Cardiac atrium fibroblast (primary cell): ENCODE results near the gene OR7G1. TPM values are rescaled to one million over a fixed set of nuclear protein-coding genes. Genes with fewer than 3 reads are reported as not detected.

Experiments
- total RNA-seq: library from RNA; depleted of rRNA; stranded (reverse); fragments of >200 nt; gene quantifications from 2 replicates; pipeline ENCODE4 v1.2.3, GENCODE V29; 2015

OR7G1 gene
- total RNA-seq = not detected in 2 replicates

DNA sequence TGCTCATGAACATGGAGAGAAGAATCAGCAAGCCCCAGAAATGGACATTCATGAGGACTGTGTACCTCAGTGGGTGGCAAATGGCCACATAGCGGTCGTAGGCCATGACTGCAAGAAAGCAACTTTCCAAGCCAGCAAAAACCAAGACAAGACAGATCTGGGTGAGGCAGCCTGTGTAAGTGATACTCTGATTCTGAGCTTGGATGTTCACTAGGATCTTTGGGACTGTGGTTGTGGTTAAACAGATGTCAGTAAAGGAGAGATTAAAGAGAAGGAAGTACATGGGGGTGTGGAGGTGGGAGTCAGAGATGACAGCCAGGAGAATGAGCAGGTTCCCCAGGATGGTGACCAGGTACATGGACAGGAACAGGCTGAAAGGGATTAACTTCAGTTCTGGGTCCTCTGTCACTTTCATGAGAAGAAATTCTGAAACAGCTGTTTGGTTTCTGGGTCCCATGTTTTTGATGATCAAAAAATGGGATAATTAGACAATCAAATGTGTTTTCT, at the start of gene OR7G1:
OR7G1 (minus strand) TSS at position 457 of the 507 bp plus-strand sequence; CDS start at position 457, 0 bp downstream.

DNA sequence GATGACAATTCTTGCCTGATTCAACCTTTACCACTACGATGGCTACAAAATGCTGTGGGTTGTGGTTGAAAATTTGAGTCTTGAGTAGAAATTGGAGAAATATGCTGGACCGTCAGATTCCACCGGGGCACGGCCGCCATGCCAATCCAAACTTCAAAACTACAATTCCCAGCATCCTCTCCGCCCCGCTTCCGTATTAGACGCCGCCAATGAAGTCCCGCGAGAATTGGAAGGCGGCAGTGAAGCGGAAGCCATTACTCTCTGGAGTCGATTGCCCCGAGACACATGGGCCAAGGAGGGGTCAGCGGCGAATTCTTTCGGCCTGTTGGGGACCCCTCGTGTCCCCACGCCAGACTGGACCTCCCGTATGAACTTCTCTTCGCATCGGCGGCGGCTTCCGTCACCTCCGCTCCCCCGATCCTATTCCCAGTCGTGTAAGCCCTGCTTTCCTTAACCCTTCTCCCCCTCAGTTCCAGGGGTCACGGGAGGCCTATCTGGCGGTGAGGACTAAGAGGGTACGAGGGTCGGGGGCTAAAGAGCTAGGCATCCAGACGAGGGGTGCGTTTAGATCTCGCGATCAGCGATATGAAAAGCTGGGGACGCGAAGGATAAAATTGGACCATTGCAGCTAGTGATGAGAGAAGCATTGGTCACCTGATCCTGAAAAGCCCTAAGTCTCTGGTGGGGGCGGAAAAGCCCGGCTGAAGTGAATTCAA, 24.8 kb upstream of the OR7G1 start, which contains the start of gene ZNF317:
ZNF317 (plus strand) TSS at position 239 of the 716 bp plus-strand sequence. CDS start 15,620 bp downstream, outside the sequence.

DNA sequence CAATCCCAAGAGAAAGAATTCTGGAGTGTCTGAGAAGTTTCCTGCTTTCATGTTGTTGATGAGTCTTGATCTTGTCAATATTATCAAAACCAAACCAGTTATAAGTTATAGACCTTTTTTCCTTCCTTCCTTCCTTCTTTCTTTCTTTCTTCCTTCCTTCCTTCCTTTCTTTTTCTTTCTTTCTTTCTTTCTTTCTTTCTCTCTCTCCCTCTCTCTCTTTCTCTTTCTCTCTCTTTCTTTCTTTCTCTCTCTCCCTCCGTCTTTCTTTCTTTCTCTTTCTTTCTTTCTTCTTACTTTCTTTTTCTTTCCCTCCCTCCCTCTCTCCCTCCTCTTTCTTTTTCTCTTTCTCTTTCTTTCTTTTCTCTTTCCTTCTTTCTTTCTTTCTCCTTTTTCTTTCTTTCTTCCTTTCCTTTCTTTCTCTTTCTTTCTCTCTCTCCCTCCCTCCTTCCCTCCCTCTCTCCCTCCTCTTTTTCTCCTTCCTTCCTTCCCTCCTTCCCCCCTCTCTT, 11.4 kb upstream of the OR7G1 start, which contains the start of gene OR7G3:
OR7G3 (minus strand) TSS at position 51 of the 506 bp plus-strand sequence; CDS start at position 51, 0 bp downstream.

GRCh38 chr19:9107375-9107774, 8.2 kb downstream of the OR7G1 start, which contains the start of gene OR7G2:
Gene OR7G2, minus strand, starts transcription at chr19:9107475. Its CDS starts 4,232 bp downstream, at chr19:9103243.

DNA sequence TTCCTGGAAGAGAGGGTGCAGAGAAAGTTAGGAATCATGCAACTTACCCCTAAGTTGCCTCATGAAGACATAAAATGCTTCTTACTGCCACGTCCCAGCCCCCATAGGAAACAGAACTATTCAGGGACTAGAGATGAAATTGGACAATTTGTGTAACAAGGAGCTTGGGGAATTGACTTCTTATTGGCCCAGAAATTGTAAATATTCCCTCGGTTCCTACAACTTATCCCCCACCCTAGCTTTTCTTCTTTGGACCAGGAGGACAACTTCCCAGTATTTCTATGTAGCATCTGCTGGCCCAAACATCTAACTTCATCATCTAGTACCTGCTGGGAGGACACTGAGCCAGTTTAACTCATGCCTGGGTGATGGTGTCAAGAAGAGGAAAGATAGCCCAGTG, 28.8 kb downstream of the OR7G1 start, which contains the start of gene OR1M1:
OR1M1 (plus strand) TSS at position 301 of the 400 bp plus-strand sequence. CDS start 6,184 bp downstream, outside the sequence.

Other genes starting within 250 kb of the OR7G1 start
- not detected in 2 replicates for gene MUC16, start 105.4 kb downstream of the OR7G1 start, total RNA-seq
- gene OR1M1, start 28.7 kb downstream of the OR7G1 start, total RNA-seq = not detected in 2 replicates
- not detected in 2 replicates for gene OR7G2, start 8.3 kb downstream of the OR7G1 start, total RNA-seq
- not detected in 2 replicates for gene OR7G3, start 11.2 kb upstream of the OR7G1 start, total RNA-seq
- 11.2 TPM in 2 replicates for gene ZNF317, start 24.6 kb upstream of the OR7G1 start, total RNA-seq
- gene OR7D2, start 63.2 kb upstream of the OR7G1 start, total RNA-seq = not detected in 2 replicates
- gene OR7D4, start 103.8 kb upstream of the OR7G1 start, total RNA-seq = not detected in 2 replicates
- gene OR7E24, start 135.2 kb upstream of the OR7G1 start, total RNA-seq = not detected in 2 replicates
- gene ZNF699, start 194.1 kb upstream of the OR7G1 start, total RNA-seq = 1.3 and 2.3 TPM in 2 replicates
- 6.8 and 9.4 TPM in 2 replicates for gene ZNF559, start 208.4 kb upstream of the OR7G1 start, total RNA-seq
- gene ZNF177, start 247.2 kb upstream of the OR7G1 start, total RNA-seq = 1.1 and 1.8 TPM in 2 replicates